IMR-90 (cell line): ENCODE data around the gene PRKN. TPM values are rescaled to one million over a fixed set of nuclear protein-coding genes. Genes with fewer than 3 reads are reported as not detected.

ENCODE experiments used
- ATAC-seq: fragments of 200-7000 bp; cut with Tn5 transposase; 2 replicates; pipeline ENCODE4 v1.9.1; 2020; ENCODE audit warnings: low read depth, mild to moderate bottlenecking, moderate library complexity
- BruUV-seq: library from RNA; stranded (reverse); fragments of 400-500 nt; replicated peaks from 2 replicates; lab custom pipeline; 2021; lab: Mats Ljungman, UMichigan
- CTCF ChIA-PET: fragments of 300-600 bp; formaldehyde crosslinking; extraction: SDS; loops from one replicate; lab custom pipeline; 2021; ENCODE audit warnings: antibody characterized with exemption; lab: Yijun Ruan, JAX
- POLR2A ChIA-PET: fragments of 300-600 bp; sonication (Branson Sonifier 250); formaldehyde crosslinking; loops from one replicate; lab custom pipeline; 2022; ENCODE audit warnings: antibody characterized with exemption; ENCODE audit not compliant: unreplicated experiment; lab: Charles Lee
- DNase-seq: peaks from one replicate; pipeline ENCODE4 v3.0.0; 2013
- H2AFZ ChIP-seq: replicated peaks from 2 replicates; pipeline ENCODE3; 2013; ENCODE audit warnings: low read length, mild to moderate bottlenecking; ENCODE audit not compliant: poor library complexity
- H2AK5ac ChIP-seq: 2 replicates; pipeline ENCODE4 v1.6.1; 2013; ENCODE audit warnings: low read depth, low read length, inconsistent platforms
- H2AK9ac ChIP-seq: replicated peaks from 2 replicates; pipeline ENCODE3; 2013; ENCODE audit warnings: mild to moderate bottlenecking, low read depth, low read length, moderate library complexity; ENCODE audit not compliant: poor library complexity
- H2BK120ac ChIP-seq: 2 replicates; pipeline ENCODE4 v1.6.1; 2013; ENCODE audit warnings: low read depth, low read length, inconsistent platforms
- H2BK15ac ChIP-seq: 3 replicates; pipeline ENCODE4 v1.6.1; 2013; ENCODE audit warnings: low read depth, low read length, inconsistent platforms
- H2BK20ac ChIP-seq: 2 replicates; pipeline ENCODE4 v1.6.1; 2013; ENCODE audit warnings: low read depth, mild to moderate bottlenecking, inconsistent platforms, low read length, moderate library complexity
- H2BK5ac ChIP-seq: 2 replicates; pipeline ENCODE4 v1.6.1; 2013; ENCODE audit warnings: mild to moderate bottlenecking, low read depth, low read length, inconsistent platforms; ENCODE audit not compliant: poor library complexity, severe bottlenecking
- H3K14ac ChIP-seq: replicated peaks from 2 replicates; pipeline ENCODE4 v1.6.1; 2013; ENCODE audit warnings: low read depth, low read length, inconsistent platforms
- H3K18ac ChIP-seq: 2 replicates; pipeline ENCODE4 v1.6.1; 2013; ENCODE audit warnings: low read depth, low read length, control low read depth
- H3K23ac ChIP-seq: 2 replicates; pipeline ENCODE4 v1.6.1; 2013; ENCODE audit warnings: low read depth, low read length, inconsistent platforms
- H3K27ac ChIP-seq: 2 replicates; pipeline ENCODE4 v1.5.1; 2013; ENCODE audit warnings: mild to moderate bottlenecking, control low read depth, low read length; ENCODE audit not compliant: insufficient read depth
- H3K27me3 ChIP-seq: 2 replicates; pipeline ENCODE4 v1.6.1; 2013; ENCODE audit warnings: low read length; ENCODE audit not compliant: control insufficient read depth, insufficient read depth
- H3K36me3 ChIP-seq: 2 replicates; pipeline ENCODE4 v1.6.1; 2013; ENCODE audit warnings: low read length, mixed read lengths; ENCODE audit not compliant: control insufficient read depth, insufficient read depth
- H3K4ac ChIP-seq: 2 replicates; pipeline ENCODE4 v1.6.1; 2013; ENCODE audit warnings: low read depth, low read length, inconsistent platforms
- H3K4me1 ChIP-seq: 2 replicates; pipeline ENCODE4 v1.6.1; 2013; ENCODE audit warnings: low read length, mixed read lengths; ENCODE audit not compliant: control insufficient read depth, insufficient read depth
- H3K4me2 ChIP-seq: 2 replicates; pipeline ENCODE4 v1.6.1; 2013; ENCODE audit warnings: low read depth, mild to moderate bottlenecking, control low read depth, low read length, moderate library complexity
- H3K4me3 ChIP-seq: 2 replicates; pipeline ENCODE4 v1.5.1; 2013; ENCODE audit warnings: low read depth, mild to moderate bottlenecking, control low read depth, low read length, moderate library complexity; ENCODE audit not compliant: insufficient read depth
- H3K56ac ChIP-seq: 2 replicates; pipeline ENCODE4 v1.6.1; 2013; ENCODE audit warnings: low read length, inconsistent platforms; ENCODE audit not compliant: insufficient read depth; ENCODE audit errors: extremely low read depth
- H3K79me1 ChIP-seq, 2 experiments: 2 replicates each; pipeline ENCODE4 v1.6.1; 2013; ENCODE audit warnings: low read length in 2 of 2, inconsistent platforms in 1 of 2, low read depth in 1 of 2
- H3K9ac ChIP-seq: 2 replicates; pipeline ENCODE4 v1.6.1; 2013; ENCODE audit warnings: low read depth, low read length, control low read depth
- H3K9me1 ChIP-seq: 2 replicates; pipeline ENCODE4 v1.6.1; 2013; ENCODE audit warnings: low read length, inconsistent platforms; ENCODE audit not compliant: insufficient read depth
- H3K9me3 ChIP-seq: 2 replicates; pipeline ENCODE4 v1.6.1; 2013; ENCODE audit warnings: low read length; ENCODE audit not compliant: control insufficient read depth, insufficient read depth
- H4K20me1 ChIP-seq: 2 replicates; pipeline ENCODE4 v1.6.1; 2013; ENCODE audit warnings: low read length, inconsistent platforms; ENCODE audit not compliant: insufficient read depth
- H4K5ac ChIP-seq: 2 replicates; pipeline ENCODE4 v1.6.1; 2013; ENCODE audit warnings: mild to moderate bottlenecking, low read depth, low read length, control low read depth
- H4K8ac ChIP-seq, 2 experiments: 2 replicates each; pipeline ENCODE4 v1.6.1; 2013; ENCODE audit warnings: low read depth in 2 of 2, low read length in 2 of 2, control low read depth in 1 of 2, inconsistent platforms in 1 of 2
- H4K91ac ChIP-seq: 2 replicates; pipeline ENCODE4 v1.6.1; 2013; ENCODE audit warnings: low read depth, low read length, inconsistent platforms; ENCODE audit not compliant: insufficient read depth
- BHLHE40 ChIP-seq: fragments of 150-350 bp; IDR thresholded peaks from 2 replicates; pipeline ENCODE4 v1.6.1; 2016; ENCODE audit warnings: mild to moderate bottlenecking, low read depth, low read length
- CEBPB ChIP-seq: IDR thresholded peaks from 2 replicates; pipeline ENCODE4 v1.6.1; 2012; ENCODE audit warnings: low read depth, low read length, improper control_type of control experiment
- FOS ChIP-seq: fragments of 150-350 bp; IDR thresholded peaks from 2 replicates; pipeline ENCODE4 v1.6.1; 2016; ENCODE audit warnings: low read depth, low read length
- MAFK ChIP-seq: IDR thresholded peaks from 2 replicates; pipeline ENCODE4 v1.6.1; 2012; ENCODE audit warnings: low read depth, low read length, improper control_type of control experiment
- MAZ ChIP-seq: IDR thresholded peaks from 2 replicates; pipeline ENCODE4 v1.6.1; 2012; ENCODE audit warnings: low read depth, mild to moderate bottlenecking, low read length, improper control_type of control experiment, moderate library complexity, borderline replicate concordance
- MXI1 ChIP-seq: IDR thresholded peaks from 2 replicates; pipeline ENCODE4 v1.6.1; 2012; ENCODE audit warnings: low read depth, mild to moderate bottlenecking, low read length, moderate library complexity, borderline replicate concordance
- POLR2A ChIP-seq: IDR thresholded peaks from 2 replicates; pipeline ENCODE4 v1.6.1; 2012; ENCODE audit warnings: mild to moderate bottlenecking, low read depth, low read length
- RCOR1 ChIP-seq: IDR thresholded peaks from 2 replicates; pipeline ENCODE4 v1.6.1; 2012; ENCODE audit warnings: mild to moderate bottlenecking, low read length, improper control_type of control experiment; ENCODE audit not compliant: insufficient replicate concordance
- RFX5 ChIP-seq: IDR thresholded peaks from 2 replicates; pipeline ENCODE4 v1.8.0; 2012; ENCODE audit warnings: low read depth, mild to moderate bottlenecking, low read length, moderate library complexity
- SMC3 ChIP-seq: fragments of 150-350 bp; IDR thresholded peaks from 2 replicates; pipeline ENCODE4 v1.6.1; 2016; ENCODE audit warnings: low read depth, mild to moderate bottlenecking, antibody characterized with exemption, low read length, moderate library complexity
- WGBS, 2 experiments: methylation state at CpG; one replicate each; pipeline versions ENCODE4 v1.1.5 to v1.1.7; 2013; ENCODE audit warnings: missing lambda C conversion rate in 2 of 2; ENCODE audit not compliant: insufficient read length in 1 of 2; ENCODE audit errors: extremely low coverage in 2 of 2; 5-methylcytosine and 5-hydroxymethylcytosine counted together
- dilution Hi-C: fragments of 300-500 bp; cut with HindIII; formaldehyde crosslinking; loops from one replicate; pipeline ENCODE4 v1.14.3; 2018; ENCODE audit warnings: low sequenced_read_pairs; ENCODE audit not compliant: unreplicated experiment
- in situ Hi-C: fragments of 300-500 bp; cut with MboI; formaldehyde crosslinking; loops from 3 replicates; pipeline ENCODE4 v1.14.3; 2019; ENCODE audit warnings: low sequenced_read_pairs, inconsistent platforms, mixed read lengths
- intact Hi-C: fragments of 100-400 bp; cut with micrococcal nuclease; formaldehyde crosslinking; loops from 2 replicates; pipeline ENCODE4 v1.10.0; 2022
- polyA plus RNA-seq, 3 experiments: library from polyadenylated mRNA; depleted of rRNA; stranded (reverse); fragments of >200 nt; gene quantifications; 2 replicates each; pipeline ENCODE4 v1.2.3, GENCODE V29; 2012; ENCODE audit warnings: low replicate concordance in 1 of 3
- total RNA-seq: library from RNA; depleted of rRNA; stranded (reverse); fragments of >200 nt; gene quantifications from 2 replicates; pipeline ENCODE4 v1.2.3, GENCODE V29; 2012
- TF ChIP-seq, protein P1 (sequence below): fragments of 150-350 bp; IDR thresholded peaks from 2 replicates; pipeline ENCODE4 v1.6.1; 2017; ENCODE audit warnings: mild to moderate bottlenecking, antibody characterized with exemption, low read length, low read depth
- TF ChIP-seq, protein P2 (sequence below): conservative IDR thresholded peaks from 2 replicates; pipeline ENCODE4 v1.5.1; 2012; ENCODE audit warnings: mild to moderate bottlenecking, low read depth, low read length, improper control_type of control experiment

The PRKN gene
- total and polyA plus RNA-seq, 2 of the 4 experiments (the other 2 are of a cell fraction), result 0.15 to 0.18 TPM

DNA sequence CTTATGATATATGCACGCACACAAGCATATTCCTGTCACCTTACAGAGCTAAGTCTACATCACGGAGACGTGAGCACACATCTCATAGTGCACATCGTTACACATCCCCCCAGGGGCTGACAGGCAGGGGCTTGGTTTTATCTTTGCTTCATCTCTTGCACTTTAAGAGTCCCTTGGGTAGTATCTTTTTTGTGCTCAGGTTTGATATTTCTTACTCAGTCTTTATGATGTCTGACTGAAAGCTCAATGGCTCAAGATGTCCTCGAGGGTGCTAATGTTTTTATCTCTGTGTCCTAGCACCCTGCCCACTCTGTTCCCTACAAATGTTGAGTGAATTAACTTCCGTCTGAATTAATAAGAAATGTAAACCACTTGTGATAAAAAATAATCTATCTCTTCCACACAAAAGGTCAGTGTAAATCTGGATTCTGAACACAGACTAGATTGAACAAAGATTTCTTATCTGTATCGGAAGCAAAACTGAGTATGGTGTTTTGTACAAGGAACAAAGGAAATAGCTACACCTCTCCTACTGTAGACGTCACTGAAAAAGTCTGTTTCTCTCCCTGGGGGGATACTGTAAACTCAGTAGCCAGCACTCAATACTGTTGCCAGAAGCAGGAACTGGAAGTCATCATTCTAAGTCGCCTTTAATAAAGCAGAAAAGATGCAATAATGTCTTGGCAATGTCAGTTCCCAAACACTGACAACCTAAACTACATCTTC lies 195.1 kb downstream of the PRKN start:
- no peak overlapping the region for H2BK5ac ChIP-seq
- TF ChIP-seq MXI1 (no peak), RCOR1 (no peak), POLR2A (no peak), CEBPB (no peak), BHLHE40 (no peak), MAZ (no peak), MAFK (no peak), RFX5 (no peak), SMC3 (no peak), FOS (no peak)
- TF ChIP-seq, protein P1, sequence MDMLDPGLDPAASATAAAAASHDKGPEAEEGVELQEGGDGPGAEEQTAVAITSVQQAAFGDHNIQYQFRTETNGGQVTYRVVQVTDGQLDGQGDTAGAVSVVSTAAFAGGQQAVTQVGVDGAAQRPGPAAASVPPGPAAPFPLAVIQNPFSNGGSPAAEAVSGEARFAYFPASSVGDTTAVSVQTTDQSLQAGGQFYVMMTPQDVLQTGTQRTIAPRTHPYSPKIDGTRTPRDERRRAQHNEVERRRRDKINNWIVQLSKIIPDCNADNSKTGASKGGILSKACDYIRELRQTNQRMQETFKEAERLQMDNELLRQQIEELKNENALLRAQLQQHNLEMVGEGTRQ, result no peak
- TF ChIP-seq, protein P2, sequence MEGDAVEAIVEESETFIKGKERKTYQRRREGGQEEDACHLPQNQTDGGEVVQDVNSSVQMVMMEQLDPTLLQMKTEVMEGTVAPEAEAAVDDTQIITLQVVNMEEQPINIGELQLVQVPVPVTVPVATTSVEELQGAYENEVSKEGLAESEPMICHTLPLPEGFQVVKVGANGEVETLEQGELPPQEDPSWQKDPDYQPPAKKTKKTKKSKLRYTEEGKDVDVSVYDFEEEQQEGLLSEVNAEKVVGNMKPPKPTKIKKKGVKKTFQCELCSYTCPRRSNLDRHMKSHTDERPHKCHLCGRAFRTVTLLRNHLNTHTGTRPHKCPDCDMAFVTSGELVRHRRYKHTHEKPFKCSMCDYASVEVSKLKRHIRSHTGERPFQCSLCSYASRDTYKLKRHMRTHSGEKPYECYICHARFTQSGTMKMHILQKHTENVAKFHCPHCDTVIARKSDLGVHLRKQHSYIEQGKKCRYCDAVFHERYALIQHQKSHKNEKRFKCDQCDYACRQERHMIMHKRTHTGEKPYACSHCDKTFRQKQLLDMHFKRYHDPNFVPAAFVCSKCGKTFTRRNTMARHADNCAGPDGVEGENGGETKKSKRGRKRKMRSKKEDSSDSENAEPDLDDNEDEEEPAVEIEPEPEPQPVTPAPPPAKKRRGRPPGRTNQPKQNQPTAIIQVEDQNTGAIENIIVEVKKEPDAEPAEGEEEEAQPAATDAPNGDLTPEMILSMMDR, result no peak
- no peak overlapping the region for H4K5ac ChIP-seq
- in situ Hi-C loops (no loop called here), dilution Hi-C loops (no loop called here), intact Hi-C loops (no loop called here)
- H3K4ac ChIP-seq, result no peak overlapping the region
- H3K18ac ChIP-seq, result no peak overlapping the region
- no peak overlapping the region for H3K56ac ChIP-seq
- no peak overlapping the region for H2BK120ac ChIP-seq
- no peak overlapping the region for H2AK9ac ChIP-seq
- BruUV-seq, result no TSS peak
- no peak overlapping the region for H3K4me2 ChIP-seq
- H2AFZ ChIP-seq, result no peak overlapping the region
- no peaks in the 10 kb centered on the region for H3K4me1 ChIP-seq
- peaks cover 24% of the 10 kb centered on the region for H3K9me3 ChIP-seq
- POLR2A ChIA-PET, result no interaction called here
- H3K9ac ChIP-seq, result no peak overlapping the region
- no peak overlapping the region for H3K23ac ChIP-seq
- H4K8ac ChIP-seq, result no peak overlapping the region
- DNase-seq (no peak), ATAC-seq (no peak)
- CTCF ChIA-PET, result no interaction called here
- H3K36me3 ChIP-seq, result no peaks in the 10 kb centered on the region
- H3K4me3 ChIP-seq, result no peak overlapping the region
- no peak overlapping the region for H2BK20ac ChIP-seq
- no peak overlapping the region for H2AK5ac ChIP-seq
- no peaks in the 10 kb centered on the region for H3K27me3 ChIP-seq
- WGBS, 2 experiments, result no CpG with 5 or more reads among the region's 9 CpGs
- H3K27ac ChIP-seq, result no peak overlapping the region
- no peak overlapping the region for H4K91ac ChIP-seq
- H3K9me1 ChIP-seq, result no peaks in the 10 kb centered on the region
- no peaks in the 10 kb centered on the region for H4K20me1 ChIP-seq
- H3K79me1 ChIP-seq, result no peaks in the 10 kb centered on the region
- no peak overlapping the region for H3K14ac ChIP-seq
- H2BK15ac ChIP-seq, result no peak overlapping the region
